GM11168 (cell line): ENCODE data around the gene CEP120.
"Not testable (repeated sequence)": the region's sequence is repeated elsewhere in the genome, so short reads cannot be mapped to it uniquely, and the experiment has no call there.

Experiments
- in situ Hi-C: fragments of 300-500 bp; cut with MboI; formaldehyde crosslinking; loops from one replicate; pipeline ENCODE4 v1.12.0; 2022; ENCODE audit warnings: low sequenced_read_pairs; ENCODE audit not compliant: unreplicated experiment

Gene CEP120

GRCh38 chr5:123440456-123441181 lies 17.4 kb upstream of the CEP120 start:
- in situ Hi-C loops: no loop called here

DNA sequence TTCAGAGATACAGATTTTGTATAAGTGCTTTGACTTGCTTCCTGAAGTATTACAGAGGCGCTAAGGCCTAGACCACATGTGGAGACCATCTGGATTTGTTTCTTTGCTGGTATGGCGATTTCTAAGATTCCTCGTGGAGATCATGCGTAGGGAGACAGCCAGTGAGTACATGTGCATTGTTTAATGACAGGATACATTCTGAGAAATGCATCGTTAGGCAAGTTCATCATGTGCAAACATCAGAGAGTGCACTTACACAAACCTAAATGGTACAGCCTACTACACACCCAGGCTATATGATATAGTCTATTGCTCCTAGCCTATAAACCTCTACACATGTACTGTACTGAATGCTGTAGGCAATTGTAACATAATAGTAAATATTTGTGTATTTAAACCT lies 16.5 kb upstream of the CEP120 start:
- in situ Hi-C loops: no loop called here

- in situ Hi-C loops: no loop called here
Observed at GRCh38 chr5:123438902-123439301, 15.7 kb upstream of the CEP120 start.

- in situ Hi-C loops: no loop called here
Observed at GRCh38 chr5:123438244-123438643, 15.0 kb upstream of the CEP120 start.

- in situ Hi-C loops: no loop called here
Observed at GRCh38 chr5:123436201-123436600, 13.0 kb upstream of the CEP120 start.

GRCh38 chr5:123434796-123435195 lies 11.6 kb upstream of the CEP120 start:
- in situ Hi-C loops: no loop called here

DNA sequence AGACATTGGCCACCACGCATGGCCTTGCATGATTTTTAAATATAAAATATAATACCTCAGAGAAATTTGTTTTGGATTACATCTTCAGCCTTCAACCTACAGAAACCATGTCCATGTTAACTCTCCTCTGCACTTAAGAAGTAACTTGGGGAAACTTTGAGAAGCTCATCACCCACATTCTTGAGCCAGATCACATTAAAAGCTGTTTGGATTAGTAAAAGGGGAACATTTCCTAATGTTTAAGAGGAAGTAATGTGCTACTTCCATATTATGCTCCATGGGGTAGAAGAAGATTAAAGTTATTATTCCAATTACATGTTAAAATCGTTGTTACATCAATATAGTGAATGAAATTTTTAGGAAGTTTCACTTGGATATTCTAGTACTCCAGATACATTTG lies 10.4 kb upstream of the CEP120 start:
- in situ Hi-C loops: no loop called here

DNA sequence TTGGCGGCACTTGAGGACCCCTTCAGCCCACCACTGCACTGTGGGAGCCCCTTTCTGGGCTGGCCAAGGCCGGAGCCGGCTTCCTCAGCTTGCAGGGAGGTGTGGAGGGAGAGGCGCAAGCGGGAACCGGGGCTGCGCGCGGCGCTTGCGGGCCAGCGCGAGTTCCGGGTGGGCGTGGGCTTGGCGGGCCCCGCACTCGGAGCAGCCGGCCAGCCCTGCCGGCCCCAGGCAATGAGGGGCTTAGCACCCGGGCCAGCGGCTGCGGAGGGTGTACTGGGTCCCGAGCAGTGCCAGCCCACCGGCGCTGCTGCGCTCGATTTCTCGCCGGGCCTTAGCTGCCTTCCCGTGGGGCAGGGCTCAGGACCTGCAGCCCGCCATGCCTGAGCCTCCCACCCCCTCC lies 7.2 kb upstream of the CEP120 start:
- in situ Hi-C loops: not testable (repeated sequence)

DNA sequence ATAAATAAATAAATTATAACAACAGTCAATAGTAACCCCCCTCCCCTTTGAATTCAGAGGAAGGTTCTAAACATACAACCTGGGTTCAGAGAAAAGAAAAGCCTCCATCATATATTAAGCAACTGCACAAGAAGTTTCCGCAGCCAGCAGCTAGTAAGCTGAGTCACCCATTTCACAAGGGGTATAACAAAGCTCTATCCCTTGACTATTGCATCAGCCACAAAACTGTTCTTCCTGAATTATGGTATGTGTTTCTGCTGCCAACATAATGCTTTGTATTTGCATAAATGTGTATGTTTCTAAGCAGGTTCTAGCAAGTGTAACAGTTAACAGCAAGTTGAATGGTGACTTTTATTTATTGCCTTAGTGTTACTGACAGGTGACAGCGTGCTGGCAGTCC lies 6.8 kb upstream of the CEP120 start:
- in situ Hi-C loops: no loop called here

GRCh38 chr5:123429221-123429954 lies 6.2 kb upstream of the CEP120 start:
- in situ Hi-C loops: no loop called here

GRCh38 chr5:123428521-123429220 lies 5.5 kb upstream of the CEP120 start:
- in situ Hi-C loops: no loop called here

DNA sequence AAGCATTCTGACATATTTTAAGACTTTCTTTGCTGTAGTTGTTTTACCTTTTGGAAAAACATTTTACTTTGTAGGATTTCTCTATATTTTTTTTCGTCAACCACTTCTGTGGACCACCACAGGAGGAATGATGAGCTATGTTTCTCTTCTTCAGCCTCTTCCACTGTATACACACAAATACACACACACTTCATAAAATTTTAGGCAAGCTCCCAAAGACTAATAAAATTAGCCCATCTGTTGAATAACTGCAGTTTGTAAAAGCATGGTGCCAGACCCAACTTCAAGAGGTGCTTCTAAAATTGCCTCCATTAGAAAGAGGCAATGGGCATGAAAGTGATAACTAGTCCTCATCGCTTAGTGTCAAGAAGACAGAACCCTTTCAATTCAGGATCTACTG lies 4.1 kb upstream of the CEP120 start:
- in situ Hi-C loops: no loop called here

DNA sequence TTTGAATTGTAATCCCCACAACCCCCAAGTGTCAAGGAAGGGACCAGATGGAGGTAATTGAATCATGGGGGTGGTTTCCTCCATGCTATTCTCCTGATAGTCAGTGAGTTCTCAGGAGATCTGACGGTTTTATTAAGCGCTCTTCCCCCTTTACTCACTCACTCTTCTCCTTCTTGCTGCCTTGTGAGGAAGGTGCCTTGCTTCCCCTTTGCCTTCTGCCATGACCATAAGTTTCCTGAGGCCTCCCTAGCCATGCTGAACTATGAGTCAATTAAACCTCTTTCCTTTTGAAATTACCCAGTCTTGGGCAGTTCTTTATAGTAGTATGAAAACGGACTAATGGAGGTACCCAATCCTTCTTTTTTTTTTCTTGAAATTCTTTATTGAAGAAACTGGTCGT lies 2.2 kb upstream of the CEP120 start:
- in situ Hi-C loops: no loop called here

DNA sequence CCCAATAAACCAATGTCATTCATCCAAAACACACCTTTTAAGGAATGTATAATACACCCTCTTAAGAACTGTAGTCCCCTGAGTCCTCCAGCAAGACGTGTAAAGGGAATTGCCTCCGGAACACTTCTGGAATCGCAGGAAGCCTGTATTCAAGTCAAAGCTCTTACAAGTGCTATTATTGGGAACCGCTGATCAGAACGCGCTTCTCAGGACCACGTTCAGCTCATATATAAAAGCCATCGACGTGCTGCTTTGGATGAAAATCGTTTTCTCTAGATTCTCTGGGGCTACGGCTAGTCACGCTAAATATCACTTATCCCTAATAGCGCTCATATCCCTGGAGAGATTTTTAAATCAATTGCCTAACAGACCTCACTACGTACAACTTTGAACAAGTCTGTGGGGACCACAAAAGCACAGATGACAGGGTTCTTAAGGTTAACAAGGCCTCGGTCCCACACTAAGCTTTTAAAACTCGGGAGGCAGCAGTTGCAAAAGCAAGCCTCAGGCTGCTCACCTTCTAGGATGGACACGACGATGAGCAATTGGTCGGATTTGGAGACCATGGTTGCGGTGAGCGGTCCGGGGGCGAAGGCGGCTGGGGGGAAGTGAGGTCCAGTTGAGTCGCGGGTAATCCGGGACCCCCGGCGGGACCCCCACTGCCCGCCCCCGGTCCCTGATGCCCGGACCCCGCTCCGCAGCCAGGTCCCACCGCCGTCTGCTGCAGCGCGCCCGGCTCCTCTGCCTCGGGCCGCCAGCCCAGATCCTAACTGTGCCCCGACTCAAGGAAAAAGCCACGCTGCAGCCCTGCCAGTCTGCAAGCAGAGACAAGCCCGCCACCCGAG lies 548 bp downstream of the CEP120 start:
- in situ Hi-C loops: no loop called here

DNA sequence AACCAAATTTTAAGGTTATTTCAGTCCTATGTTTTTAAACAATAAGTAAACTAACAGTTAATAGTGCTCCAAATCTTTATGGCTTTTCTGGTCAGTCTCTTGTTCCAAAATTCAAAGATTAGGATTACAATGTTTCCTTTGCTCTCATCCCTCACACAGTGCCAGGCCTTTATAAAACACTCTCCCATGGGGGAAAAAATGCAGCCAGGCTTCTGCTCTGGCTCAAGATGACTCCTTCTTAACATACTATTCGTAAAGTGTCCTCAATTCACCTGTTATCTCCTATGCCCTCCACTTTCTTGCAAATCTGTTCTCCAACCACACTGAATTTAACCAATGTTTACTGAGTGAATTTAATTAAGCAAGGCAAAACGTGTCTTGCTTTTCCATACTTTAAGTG lies 1.4 kb downstream of the CEP120 start:
- in situ Hi-C loops: no loop called here

DNA sequence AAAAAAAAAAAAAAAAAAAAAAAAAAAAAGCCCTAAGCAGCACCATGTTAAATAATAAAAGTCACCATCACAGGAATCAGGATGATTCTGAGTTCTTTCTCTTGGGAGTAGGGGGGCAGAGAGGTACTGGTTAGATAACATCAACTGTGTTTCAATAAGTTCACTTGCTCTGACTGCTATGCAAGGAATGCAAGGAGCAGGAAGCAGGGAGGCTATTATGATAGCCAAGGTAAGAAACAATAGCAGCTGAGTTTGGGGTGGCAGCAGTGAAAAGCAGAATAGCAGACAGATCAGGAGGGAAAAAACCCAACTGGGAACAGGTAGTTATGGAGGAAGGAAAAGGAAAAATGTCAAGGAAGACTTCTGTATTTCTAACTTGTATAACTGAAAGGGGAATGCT lies 8.2 kb downstream of the CEP120 start:
- in situ Hi-C loops: loop anchor here (10.0 kb wide), 1 partner anchor 200 kb away; no protein-coding TSS in a partner anchor

- in situ Hi-C loops: loop anchor here (10.0 kb wide), 1 partner anchor 203 kb away; no protein-coding TSS in a partner anchor
Observed at GRCh38 chr5:123412206-123412605, 11.0 kb downstream of the CEP120 start.

- in situ Hi-C loops: not testable (repeated sequence)
Observed at GRCh38 chr5:123401999-123402398, 21.2 kb downstream of the CEP120 start.

DNA sequence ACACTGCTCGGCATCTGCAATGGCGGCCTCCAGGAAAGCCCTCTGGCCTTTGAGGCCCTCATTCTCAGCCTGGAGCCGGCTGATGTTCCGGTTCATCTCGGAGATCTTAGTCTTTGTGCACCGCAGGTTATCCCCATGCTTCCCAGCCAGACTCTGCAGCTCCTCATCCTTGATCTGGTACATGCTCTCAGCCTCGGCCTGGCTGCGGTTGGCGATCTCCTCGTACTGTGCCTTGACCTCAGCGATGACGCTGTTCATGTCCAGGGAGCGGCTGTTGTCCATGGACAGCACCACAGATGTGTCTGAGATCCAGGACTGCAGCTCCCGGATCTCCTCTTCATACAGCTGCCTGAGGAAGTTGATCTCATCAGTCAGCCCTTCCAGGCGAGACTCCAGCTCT lies 21.9 kb downstream of the CEP120 start:
- in situ Hi-C loops: no loop called here

GRCh38 chr5:123400870-123401291 lies 22.3 kb downstream of the CEP120 start:
- in situ Hi-C loops: not testable (repeated sequence)
